ENCODE measurements around the gene HK3. TPM values are rescaled to one million over a fixed set of nuclear protein-coding genes. Genes with fewer than 3 reads are reported as not detected.

The HK3 gene
- total RNA-seq, 1 donor from 2014 or later: not detected

- no peak for DNase-seq
These were observed 49.4 kb downstream of the HK3 start for GRCh38 chr5:176849611-176850227.

DNA sequence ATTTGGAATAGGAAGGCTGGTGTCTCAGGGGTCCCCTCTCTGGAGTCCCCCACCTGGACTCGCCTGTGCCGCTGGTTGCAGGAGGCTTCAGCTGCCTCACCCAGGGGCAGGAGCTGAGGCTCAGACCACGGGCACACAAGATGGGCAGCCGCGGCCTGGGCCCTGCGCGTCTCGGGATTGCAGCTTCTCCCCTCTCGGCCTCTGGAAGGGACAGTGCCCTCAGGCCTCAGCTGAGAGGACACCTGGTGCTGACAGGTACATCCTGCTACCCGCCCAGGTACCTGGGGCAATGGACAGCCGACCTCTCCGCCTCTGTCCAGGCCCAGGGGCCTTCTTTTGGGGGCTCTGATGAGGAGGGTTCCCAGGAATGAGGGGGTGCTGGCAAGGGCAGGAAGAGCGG lies 50.5 kb downstream of the HK3 start:
- DNase-seq: no peak

DNA sequence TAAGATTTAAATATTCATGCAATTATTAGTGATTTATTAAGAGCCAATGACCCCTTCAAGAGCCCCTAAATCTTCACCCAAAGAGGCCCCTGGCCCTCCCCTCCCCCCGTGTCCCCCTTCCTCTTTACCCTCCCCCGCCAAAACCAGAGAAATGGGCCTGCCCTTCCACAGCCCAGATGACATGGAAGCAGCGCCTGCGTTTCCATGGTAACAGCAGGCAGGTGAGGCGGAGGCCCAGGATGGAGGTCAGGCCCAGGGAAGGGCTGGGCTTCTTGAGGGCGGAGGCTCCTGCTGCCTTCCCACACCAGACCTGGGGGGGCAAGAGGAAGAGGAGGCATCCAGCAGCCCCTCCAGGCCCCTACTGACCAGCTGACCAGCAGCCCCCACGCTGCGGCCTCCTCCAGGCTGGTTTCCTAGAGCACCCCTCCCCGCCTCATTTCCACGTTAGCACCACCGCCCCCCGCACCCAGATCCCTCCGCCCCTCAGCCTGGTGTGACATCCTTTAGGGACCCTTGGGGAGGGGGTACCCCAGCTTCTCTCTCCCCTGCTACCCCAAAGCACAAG lies 51.3 kb downstream of the HK3 start:
- no peak for DNase-seq

- DNase-seq: no peak
These were observed 52.0 kb downstream of the HK3 start for GRCh38 chr5:176847148-176847547.

DNA sequence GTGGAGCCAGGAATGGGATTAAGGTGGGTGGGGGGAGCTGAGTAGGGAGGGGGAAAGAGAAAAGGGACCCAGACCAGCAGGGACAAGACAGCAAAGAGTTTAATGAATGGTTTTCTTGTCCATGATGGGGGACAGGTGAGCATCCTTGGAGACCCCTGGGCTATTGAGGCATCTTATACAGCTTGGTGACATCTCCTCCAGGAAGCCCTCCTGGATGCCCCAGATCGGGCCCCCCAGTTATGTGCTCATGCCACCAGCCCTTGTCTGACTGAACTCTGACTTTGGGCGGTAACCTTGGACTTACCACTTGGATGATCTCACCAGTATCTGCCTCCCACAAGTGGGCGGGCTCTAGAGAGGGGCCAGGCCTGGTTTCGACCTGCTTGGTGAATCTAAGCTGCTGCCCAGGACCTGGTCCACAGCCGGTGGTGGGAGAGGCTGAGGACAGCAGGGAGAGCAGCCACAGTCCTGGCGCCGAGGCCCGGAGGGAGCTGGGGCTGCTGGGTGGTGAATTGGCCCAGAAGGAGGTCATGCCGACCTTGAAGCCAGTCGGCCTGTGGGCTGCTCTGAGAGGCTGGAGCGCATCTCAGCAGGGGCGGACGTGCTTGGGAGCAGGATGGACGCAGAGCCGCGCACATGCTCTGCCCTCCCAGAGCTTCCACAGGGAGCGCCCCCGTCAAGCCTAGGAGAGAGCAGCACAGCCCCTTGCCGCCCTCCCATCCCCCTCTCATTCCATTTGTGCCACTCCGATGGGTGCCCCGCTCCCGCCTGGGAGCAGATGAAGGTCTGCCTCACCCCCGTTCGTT lies 52.6 kb downstream of the HK3 start:
- DNase-seq: no peak

DNA sequence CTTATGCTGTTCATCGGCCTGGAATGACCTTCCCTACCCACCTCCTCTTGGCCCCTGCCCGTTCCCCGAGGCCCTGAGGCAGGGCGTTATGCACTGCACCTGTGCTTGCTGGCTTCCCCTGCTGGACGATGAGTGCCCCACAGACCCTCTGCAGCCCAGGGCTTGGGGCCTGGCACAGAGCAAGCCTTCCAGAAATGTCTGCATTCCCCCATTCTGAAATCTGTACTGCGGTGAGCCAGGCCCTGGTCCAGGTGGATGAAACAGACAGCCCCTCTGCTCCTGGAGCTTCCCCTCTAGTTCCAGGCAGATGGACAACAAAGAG lies 53.8 kb downstream of the HK3 start:
- no peak for DNase-seq

- DNase-seq: no peak
These were observed 54.3 kb downstream of the HK3 start for GRCh38 chr5:176844706-176845391.

- DNase-seq: no peak
These were observed 54.9 kb downstream of the HK3 start for GRCh38 chr5:176844281-176844680.

DNA sequence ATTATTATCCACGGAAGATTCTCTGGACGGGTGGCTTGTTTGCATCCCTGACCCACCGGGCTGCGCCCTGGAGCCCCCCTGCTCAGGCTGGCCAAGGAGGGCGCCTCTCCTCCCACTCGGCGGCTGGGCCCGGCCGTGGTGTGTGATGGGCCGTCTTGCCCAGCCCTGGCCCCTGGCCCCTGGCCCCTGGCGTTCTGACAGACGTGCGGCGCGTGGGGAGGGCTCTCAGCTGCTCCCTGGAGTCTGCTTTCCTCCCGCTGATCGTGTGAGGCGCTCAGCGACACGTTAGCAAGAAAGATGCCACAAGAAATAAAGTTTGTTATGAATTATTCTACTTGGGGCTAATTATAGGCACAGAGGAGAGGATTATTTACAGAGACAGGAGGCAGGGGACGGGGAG lies 55.5 kb downstream of the HK3 start:
- DNase-seq: no peak

GRCh38 chr5:176837707-176838115 lies 61.4 kb downstream of the HK3 start:
- DNase-seq: peak; percentile 95

DNA sequence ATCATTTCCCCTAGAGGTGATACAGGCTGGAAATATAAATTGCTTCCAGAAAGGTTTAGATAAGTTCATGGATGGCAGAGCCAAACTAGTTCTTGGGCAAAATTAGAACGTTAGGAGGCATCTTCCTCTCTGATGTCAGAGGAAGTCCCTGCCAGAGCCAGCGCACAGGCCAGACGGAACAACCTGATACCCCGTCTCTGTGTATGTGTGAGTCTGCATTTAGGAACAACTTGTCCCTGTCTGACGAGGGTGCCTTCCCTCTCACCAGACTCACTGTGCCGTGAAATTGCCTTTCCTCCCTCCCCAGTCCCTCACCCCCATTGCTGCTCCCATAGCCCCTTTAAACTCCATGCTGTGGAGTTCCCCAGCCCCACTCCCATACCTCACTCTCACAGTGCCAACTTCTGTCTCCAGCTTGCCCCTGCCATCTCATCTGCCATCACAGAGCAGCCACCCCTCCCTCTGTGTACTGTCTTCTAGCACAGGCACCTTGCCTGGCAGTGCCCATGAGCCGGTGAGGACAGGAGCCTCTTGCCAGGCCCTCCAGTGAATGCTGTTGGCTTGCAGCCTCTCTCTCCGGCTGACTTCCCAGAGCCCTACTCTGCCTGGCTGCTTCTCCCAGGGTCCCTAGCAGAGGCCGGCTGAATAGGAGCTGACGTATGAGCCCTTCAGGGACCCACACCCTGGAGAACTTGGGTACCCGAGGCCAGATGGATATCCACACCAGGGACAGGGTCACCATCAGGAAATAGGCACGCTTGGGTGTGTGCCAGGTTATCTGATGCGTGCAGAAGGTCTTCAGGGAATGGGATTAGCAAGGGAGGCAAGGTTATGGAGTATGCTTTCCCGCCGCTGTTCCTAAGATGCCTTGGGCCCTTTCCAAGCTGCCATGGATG lies 62.1 kb downstream of the HK3 start:
- DNase-seq: no peak

GRCh38 chr5:176835918-176836317 lies 63.2 kb downstream of the HK3 start:
- DNase-seq: no peak

DNA sequence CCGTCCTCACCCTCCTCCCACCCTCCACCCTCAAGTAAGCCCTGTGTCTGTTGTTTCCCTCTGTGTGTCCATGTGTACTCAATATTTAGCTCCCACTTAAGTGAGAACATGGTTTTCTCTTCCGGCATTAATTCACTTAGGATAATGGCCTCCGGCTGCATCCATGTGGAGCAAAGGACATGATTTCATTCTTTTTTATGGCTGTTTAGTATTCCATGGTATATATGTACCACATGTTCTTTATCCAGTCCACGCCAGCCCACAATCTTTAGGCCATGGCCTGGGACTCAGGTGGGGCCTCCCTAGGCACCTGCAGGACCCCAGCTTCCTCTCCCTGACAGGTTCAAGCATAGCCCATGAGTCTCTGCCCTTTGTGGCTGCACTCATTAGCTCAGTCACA lies 65.9 kb downstream of the HK3 start:
- DNase-seq: no peak

GRCh38 chr5:176832162-176832561 lies 67.0 kb downstream of the HK3 start:
- DNase-seq: no peak

- no peak for DNase-seq
These were observed 67.7 kb downstream of the HK3 start for GRCh38 chr5:176831425-176831824.

DNA sequence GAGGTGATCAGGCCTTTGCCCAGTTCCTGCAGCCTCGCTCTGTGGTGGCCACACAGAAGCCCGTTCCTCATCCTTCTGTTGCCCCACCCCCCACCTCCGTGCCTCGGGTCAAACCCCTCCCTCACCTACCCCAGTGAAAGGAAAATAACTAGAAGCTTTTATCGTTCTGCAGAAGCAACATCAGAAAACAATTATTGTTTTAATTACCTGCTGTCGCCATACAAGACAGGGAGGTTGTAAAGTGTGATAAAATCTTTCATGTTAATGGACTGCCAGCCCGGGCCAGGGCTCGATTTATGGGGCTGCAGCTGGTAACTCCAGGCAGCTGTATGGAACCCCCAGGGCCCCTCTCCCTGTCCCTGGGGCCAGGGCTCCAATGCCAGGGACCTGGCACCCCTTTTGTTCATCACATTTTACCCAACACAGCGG lies 68.1 kb downstream of the HK3 start:
- no peak for DNase-seq

Other genes with a start within 250 kb of the HK3 start
- 0.34 and 1.5 TPM in 2 replicates for gene UNC5A, start 88.8 kb downstream of the HK3 start, total RNA-seq
- 61.8 and 73.5 TPM in 2 replicates for gene UIMC1, start 107.4 kb upstream of the HK3 start, total RNA-seq
- 24.8 and 28.1 TPM in 2 replicates for gene ZNF346, start 123.3 kb upstream of the HK3 start, total RNA-seq
- 2.6 and 8.1 TPM in 2 replicates for gene FGFR4, start 187.6 kb upstream of the HK3 start, total RNA-seq
- 48.7 and 64.7 TPM in 2 replicates for gene NSD1, start 234.4 kb upstream of the HK3 start, total RNA-seq